ENCODE results near the gene TMEM52B.

DNA sequence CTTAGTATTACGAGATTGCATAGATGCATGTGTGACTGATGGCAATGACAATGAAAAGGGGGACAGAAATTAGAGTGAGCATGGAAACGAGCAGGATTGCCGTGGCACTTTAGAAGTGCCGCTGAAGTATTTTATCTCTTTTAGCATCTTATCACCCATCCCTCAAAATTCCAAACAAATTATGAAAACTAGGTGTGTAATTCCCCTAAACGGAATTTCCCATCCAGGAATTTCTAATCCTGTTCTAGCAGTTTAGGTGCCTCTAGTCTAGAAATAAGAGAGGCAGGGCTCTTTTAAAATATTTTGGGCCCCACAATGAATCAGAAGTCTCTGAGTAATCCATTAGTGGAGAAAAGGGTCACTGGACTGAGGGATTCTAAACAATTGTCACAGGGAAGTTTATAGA is 947 bp downstream of the TMEM52B start:
- TF ChIP-seq, protein P1, sequence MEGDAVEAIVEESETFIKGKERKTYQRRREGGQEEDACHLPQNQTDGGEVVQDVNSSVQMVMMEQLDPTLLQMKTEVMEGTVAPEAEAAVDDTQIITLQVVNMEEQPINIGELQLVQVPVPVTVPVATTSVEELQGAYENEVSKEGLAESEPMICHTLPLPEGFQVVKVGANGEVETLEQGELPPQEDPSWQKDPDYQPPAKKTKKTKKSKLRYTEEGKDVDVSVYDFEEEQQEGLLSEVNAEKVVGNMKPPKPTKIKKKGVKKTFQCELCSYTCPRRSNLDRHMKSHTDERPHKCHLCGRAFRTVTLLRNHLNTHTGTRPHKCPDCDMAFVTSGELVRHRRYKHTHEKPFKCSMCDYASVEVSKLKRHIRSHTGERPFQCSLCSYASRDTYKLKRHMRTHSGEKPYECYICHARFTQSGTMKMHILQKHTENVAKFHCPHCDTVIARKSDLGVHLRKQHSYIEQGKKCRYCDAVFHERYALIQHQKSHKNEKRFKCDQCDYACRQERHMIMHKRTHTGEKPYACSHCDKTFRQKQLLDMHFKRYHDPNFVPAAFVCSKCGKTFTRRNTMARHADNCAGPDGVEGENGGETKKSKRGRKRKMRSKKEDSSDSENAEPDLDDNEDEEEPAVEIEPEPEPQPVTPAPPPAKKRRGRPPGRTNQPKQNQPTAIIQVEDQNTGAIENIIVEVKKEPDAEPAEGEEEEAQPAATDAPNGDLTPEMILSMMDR (conservative IDR thresholded peaks at IDR 0.05; ENCODE audit: low read depth in 2 of 2), result no peak
- TF ChIP-seq, protein P2, sequence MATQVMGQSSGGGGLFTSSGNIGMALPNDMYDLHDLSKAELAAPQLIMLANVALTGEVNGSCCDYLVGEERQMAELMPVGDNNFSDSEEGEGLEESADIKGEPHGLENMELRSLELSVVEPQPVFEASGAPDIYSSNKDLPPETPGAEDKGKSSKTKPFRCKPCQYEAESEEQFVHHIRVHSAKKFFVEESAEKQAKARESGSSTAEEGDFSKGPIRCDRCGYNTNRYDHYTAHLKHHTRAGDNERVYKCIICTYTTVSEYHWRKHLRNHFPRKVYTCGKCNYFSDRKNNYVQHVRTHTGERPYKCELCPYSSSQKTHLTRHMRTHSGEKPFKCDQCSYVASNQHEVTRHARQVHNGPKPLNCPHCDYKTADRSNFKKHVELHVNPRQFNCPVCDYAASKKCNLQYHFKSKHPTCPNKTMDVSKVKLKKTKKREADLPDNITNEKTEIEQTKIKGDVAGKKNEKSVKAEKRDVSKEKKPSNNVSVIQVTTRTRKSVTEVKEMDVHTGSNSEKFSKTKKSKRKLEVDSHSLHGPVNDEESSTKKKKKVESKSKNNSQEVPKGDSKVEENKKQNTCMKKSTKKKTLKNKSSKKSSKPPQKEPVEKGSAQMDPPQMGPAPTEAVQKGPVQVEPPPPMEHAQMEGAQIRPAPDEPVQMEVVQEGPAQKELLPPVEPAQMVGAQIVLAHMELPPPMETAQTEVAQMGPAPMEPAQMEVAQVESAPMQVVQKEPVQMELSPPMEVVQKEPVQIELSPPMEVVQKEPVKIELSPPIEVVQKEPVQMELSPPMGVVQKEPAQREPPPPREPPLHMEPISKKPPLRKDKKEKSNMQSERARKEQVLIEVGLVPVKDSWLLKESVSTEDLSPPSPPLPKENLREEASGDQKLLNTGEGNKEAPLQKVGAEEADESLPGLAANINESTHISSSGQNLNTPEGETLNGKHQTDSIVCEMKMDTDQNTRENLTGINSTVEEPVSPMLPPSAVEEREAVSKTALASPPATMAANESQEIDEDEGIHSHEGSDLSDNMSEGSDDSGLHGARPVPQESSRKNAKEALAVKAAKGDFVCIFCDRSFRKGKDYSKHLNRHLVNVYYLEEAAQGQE (IDR thresholded peaks at IDR 0.05; ENCODE audit: unreplicated experiment), result no peak
- TF ChIP-seq EZH2phosphoT487 (IDR thresholded peaks at IDR 0.05; ENCODE audit: unreplicated experiment) (no peak), EZH2 (IDR thresholded peaks at IDR 0.05; ENCODE audit: low read depth, unreplicated experiment) (no peak), POLR2AphosphoS5 (IDR thresholded peaks at IDR 0.05; ENCODE audit: low read depth) (no peak), CREB1 (CRISPR knock-in tag; IDR thresholded peaks at IDR 0.05; ENCODE audit: low read depth) (no peak), STAT1 (IDR thresholded peaks at IDR 0.05; ENCODE audit: unreplicated experiment) (no peak), ETS1 (IDR thresholded peaks at IDR 0.05) (no peak), JUNB (IDR thresholded peaks at IDR 0.05; ENCODE audit: unreplicated experiment) (no peak), ZNF114 (CRISPR knock-in tag; IDR thresholded peaks at IDR 0.05) (no peak), ZNF331 (CRISPR knock-in tag; IDR thresholded peaks at IDR 0.05; ENCODE audit: low read depth) (no peak), NANOG (IDR thresholded peaks at IDR 0.05; ENCODE audit: borderline replicate concordance) (no peak)
- TF ChIP-seq, protein P3, sequence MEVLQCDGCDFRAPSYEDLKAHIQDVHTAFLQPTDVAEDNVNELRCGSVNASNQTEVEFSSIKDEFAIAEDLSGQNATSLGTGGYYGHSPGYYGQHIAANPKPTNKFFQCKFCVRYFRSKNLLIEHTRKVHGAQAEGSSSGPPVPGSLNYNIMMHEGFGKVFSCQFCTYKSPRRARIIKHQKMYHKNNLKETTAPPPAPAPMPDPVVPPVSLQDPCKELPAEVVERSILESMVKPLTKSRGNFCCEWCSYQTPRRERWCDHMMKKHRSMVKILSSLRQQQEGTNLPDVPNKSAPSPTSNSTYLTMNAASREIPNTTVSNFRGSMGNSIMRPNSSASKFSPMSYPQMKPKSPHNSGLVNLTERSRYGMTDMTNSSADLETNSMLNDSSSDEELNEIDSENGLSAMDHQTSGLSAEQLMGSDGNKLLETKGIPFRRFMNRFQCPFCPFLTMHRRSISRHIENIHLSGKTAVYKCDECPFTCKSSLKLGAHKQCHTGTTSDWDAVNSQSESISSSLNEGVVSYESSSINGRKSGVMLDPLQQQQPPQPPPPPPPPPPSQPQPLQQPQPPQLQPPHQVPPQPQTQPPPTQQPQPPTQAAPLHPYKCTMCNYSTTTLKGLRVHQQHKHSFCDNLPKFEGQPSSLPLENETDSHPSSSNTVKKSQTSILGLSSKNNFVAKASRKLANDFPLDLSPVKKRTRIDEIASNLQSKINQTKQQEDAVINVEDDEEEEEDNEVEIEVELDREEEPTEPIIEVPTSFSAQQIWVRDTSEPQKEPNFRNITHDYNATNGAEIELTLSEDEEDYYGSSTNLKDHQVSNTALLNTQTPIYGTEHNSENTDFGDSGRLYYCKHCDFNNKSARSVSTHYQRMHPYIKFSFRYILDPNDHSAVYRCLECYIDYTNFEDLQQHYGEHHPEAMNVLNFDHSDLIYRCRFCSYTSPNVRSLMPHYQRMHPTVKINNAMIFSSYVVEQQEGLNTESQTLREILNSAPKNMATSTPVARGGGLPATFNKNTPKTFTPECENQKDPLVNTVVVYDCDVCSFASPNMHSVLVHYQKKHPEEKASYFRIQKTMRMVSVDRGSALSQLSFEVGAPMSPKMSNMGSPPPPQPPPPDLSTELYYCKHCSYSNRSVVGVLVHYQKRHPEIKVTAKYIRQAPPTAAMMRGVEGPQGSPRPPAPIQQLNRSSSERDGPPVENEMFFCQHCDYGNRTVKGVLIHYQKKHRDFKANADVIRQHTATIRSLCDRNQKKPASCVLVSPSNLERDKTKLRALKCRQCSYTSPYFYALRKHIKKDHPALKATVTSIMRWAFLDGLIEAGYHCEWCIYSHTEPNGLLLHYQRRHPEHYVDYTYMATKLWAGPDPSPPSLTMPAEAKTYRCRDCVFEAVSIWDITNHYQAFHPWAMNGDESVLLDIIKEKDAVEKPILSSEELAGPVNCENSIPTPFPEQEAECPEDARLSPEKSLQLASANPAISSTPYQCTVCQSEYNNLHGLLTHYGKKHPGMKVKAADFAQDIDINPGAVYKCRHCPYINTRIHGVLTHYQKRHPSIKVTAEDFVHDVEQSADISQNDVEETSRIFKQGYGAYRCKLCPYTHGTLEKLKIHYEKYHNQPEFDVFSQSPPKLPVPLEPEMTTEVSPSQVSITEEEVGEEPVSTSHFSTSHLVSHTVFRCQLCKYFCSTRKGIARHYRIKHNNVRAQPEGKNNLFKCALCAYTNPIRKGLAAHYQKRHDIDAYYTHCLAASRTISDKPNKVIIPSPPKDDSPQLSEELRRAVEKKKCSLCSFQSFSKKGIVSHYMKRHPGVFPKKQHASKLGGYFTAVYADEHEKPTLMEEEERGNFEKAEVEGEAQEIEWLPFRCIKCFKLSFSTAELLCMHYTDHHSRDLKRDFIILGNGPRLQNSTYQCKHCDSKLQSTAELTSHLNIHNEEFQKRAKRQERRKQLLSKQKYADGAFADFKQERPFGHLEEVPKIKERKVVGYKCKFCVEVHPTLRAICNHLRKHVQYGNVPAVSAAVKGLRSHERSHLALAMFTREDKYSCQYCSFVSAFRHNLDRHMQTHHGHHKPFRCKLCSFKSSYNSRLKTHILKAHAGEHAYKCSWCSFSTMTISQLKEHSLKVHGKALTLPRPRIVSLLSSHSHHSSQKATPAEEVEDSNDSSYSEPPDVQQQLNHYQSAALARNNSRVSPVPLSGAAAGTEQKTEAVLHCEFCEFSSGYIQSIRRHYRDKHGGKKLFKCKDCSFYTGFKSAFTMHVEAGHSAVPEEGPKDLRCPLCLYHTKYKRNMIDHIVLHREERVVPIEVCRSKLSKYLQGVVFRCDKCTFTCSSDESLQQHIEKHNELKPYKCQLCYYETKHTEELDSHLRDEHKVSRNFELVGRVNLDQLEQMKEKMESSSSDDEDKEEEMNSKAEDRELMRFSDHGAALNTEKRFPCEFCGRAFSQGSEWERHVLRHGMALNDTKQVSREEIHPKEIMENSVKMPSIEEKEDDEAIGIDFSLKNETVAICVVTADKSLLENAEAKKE (CRISPR knock-in tag; IDR thresholded peaks at IDR 0.05), result no peak

All from GM23338 (cell line).